GM21360 (cell line): ENCODE measurements around the gene GALNT7.

Source experiments
- ATAC-seq: cut with Tn5 transposase; IDR thresholded peaks from one replicate; pipeline ENCODE4 v1.9.1; 2021; ENCODE audit warnings: mild to moderate bottlenecking, moderate library complexity; ENCODE audit not compliant: unreplicated experiment

GALNT7 gene

DNA sequence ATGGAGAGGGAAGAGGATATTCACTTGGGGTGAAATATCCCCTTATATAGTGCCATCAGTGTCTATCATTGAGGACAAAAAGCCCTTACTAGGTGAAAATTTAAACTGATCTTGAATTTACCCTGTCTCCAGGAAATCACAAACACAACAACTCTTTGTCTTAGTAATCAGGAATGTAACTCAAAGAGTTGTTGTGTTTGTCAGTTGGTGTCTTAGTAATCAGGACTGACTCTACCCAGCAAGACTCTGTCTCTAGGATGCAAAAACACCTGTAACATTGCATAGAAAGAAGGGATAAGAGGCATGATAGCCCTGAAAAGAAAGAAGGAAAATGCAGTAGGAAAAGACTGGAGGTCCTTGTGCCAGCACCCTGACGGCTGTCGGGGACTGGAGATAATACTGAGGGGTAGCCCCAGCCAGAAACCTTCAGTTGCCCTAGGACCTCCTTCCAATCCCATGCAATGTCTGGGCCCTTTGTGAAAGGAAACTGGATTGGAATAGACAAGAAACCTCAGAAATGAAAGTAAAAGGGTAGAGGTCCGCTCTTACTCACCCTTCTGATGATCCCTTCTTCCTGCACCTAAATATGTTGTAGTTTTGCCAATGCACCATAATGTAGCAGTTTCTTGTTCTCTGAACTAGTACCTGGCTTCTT lies 120.2 kb downstream of the GALNT7 start:
- ATAC-seq, result peak; percentile 69

DNA sequence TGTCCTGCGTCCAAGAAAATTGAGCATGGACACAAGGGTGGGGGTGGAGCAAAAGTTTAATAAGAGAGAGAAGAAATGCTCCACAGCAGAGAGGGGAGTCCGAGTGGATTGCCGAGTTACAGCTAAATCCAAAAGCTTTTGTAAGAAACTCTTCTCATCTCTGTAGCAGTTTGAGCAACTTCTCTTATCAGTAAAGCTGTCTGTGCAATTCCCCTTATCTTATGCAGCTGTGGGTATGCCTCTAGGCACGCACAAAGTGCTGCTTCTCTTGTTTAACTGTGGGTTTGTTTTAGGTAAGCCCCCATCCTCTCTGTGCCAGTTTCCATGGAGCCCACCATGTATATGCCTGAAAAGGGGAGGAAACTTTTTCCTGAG lies 120.7 kb downstream of the GALNT7 start:
- peak; percentile 38 for ATAC-seq

GRCh38 chr4:173291899-173292298 lies 123.3 kb downstream of the GALNT7 start:
- ATAC-seq, result no peak

DNA sequence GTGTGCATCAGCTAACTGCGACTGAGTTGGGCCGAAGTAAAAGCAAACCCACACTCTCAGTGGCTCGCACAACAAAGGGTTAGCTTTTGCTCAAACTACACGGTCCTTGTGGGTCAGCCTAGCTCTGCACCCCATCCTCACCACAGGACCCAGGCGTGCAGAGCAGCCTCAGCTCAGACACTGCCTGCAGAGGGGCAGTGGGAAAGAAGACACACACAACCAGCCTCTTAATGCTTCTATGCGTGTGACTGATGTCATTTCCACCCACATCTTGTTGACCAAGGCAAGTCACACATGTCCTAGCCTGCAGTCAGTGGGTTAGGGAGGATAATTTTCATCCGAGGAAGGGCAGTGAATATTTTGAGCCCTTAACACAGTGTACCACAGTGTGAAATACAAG lies 125.1 kb downstream of the GALNT7 start:
- ATAC-seq, result no peak

GRCh38 chr4:173294444-173294843 lies 125.8 kb downstream of the GALNT7 start:
- ATAC-seq, result no peak

DNA sequence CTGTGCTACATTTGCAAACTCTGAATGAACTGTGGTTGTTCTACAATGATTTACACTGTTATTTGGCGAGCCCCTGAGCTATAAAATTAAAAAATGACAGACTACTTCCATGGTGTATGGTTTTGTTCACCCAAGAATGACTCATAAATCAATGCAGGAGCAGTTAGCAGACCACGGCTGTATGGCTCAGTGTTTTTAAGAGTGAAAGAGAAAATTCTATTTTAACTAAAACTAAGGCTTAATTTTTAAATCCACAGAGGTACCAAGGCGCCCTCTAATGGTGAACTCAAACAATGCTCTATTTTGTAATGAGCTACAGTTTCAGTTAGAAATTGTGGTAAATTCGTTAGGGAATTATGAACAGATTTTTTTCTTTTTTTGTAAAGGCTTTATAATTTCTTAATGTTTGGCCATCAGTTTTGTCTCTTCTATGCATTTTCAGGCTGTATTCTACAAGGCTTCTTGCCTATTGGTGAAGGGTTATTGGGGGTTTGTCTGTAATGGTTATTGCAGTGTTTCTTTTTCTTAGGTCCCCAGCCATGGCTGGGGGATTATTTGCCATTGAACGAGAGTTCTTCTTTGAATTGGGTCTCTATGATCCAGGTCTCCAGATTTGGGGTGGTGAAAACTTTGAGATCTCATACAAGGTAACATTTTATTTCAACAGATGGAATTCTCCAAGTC lies 133.0 kb downstream of the GALNT7 start:
- ATAC-seq, result no peak

GRCh38 chr4:173307778-173308177 lies 139.2 kb downstream of the GALNT7 start:
- ATAC-seq, result no peak

DNA sequence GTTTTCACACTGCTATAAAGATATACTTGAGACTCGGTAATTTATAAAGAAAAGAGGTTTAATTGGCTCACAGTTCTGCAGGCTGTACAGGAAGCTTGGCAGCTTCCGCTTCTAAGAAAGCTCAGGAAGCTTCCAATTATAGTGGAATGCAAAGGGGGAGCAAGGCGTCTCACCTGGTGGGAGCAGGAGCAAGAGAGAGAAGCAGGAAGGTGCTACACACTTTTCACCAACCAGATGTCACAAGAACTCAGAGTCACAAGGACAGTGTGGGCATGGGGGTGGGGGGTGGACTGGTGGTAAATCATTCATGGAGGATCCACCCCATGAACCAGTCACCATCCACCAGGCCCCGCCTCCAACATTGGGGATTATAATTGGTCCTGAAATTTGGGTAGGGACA lies 142.8 kb downstream of the GALNT7 start:
- ATAC-seq, result no peak

DNA sequence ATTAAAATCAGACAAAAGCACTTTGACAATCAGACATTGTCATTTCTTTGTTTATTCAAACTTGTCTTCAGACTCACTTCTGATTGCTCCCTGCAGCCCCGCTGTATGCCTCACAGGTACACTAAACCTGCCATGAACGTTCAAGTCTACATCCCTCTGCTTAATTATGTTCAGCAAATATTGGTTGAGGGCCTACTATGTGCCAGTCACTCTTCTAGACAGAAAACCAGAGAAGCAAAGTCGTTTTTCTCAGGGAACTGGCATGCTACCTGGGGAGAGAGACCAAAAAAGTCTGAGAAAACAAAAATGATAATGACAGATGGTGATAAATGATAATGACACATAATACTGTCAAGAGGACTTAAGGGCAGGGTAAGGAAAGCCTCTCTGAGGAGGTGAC lies 146.1 kb downstream of the GALNT7 start:
- ATAC-seq, result no peak

DNA sequence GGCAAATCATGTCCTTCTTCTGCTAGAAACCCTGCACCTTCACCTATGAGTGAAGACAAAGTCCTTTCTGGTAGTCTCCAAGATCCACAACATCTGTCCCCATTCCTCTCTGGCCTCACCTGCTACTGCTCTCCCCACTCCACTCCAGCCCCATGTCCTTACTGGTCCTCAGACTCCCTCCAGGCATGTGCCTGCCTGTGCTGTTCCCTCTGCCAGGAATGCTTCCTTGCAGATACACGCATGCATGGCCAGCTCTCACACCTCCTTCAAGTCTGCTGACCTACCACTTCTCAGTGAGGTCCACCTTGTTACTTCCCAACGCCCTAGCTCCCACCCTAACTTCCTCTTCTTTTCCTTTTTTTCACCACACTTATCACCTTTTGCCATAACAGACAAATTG lies 147.4 kb downstream of the GALNT7 start:
- ATAC-seq, result no peak

- peak; percentile 61 for ATAC-seq
These were observed 148.4 kb downstream of the GALNT7 start for GRCh38 chr4:173317004-173317403.

DNA sequence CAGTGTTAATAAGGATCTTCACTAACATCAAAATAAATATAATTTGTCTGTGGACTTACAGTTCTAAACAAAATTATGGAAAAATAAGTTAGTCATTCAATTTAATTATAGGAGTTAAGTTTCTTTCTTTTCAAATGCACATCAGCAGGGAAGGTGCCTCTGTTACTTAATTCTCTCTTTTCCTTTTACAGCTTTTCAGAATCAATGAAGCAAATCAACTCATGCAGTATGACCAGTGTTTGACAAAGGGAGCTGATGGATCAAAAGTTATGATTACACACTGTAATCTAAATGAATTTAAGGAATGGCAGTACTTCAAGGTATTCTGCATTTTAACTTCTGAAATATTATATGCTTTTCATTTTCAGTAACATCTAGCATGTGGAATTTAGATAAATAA lies 149.6 kb downstream of the GALNT7 start:
- ATAC-seq, result no peak

DNA sequence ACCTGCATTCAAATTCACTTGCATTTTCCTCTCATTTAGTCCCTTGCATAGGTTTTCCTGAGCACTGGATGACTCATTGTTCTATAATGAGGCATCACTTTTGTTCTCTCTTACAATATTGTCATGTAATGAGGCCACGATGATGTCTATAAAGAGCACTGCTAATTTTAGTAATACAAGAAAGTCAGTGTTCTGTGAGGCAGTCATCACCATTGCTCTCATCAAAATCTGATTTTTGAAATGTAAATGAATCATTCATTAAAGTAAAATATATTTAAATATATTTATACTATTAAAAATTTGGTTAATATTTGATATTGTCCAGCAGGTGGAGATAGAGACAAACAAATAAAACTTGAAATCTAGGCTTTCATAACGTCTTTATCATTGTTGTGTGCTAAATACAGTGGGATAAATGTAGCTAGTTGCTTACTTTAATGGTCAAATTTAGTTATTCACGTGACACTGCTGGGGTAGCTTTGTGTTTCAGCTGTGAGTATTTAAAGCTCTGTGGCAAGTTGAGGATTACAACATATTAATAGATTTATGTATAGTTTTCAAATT lies 150.1 kb downstream of the GALNT7 start:
- no peak for ATAC-seq

DNA sequence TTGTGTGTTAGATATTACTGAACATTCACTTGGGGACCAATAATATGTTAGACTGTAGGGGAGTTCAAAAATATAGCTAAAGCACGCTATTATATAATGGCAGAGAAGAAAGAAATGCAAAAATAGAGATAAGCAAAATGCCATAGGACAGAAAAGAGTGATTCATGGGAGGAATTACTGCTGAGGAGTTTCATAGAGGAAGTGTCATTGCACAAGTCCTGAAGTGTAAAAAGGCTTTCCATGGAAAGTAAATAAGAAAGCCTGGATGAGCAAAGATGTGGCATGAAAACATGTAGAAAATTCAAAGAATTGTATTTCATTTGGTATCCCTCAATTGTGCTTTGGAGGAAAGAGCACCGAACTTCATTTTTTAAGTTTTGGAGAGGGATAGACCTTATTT lies 151.1 kb downstream of the GALNT7 start:
- ATAC-seq, result no peak

- ATAC-seq, result no peak
These were observed 156.6 kb downstream of the GALNT7 start for GRCh38 chr4:173325007-173325736.

- no peak for ATAC-seq
These were observed 159.8 kb downstream of the GALNT7 start for GRCh38 chr4:173328236-173328901.

GRCh38 chr4:173330590-173330989 lies 162.0 kb downstream of the GALNT7 start:
- ATAC-seq, result no peak

DNA sequence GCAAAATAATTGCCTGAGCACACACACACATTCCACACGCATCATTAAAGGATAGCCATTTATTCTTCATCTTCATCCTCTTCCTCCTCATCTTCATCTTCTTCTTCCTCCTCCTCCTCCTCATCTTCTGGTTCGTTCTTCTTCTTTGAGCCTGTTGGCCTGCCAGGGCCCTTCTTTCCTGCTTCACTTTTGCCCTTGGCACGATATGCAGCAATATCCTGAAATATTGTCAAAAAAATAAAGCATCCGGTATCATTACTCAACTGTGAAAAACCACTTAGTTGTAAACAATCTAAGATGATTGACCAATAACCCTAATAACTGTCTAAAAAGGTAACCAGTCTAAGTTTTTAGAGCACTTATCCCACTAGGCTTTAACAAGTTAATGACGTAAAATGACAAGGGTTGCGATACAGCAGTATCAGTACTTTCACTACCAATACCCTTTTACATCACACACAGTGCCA lies 163.4 kb downstream of the GALNT7 start:
- ATAC-seq, result no peak

DNA sequence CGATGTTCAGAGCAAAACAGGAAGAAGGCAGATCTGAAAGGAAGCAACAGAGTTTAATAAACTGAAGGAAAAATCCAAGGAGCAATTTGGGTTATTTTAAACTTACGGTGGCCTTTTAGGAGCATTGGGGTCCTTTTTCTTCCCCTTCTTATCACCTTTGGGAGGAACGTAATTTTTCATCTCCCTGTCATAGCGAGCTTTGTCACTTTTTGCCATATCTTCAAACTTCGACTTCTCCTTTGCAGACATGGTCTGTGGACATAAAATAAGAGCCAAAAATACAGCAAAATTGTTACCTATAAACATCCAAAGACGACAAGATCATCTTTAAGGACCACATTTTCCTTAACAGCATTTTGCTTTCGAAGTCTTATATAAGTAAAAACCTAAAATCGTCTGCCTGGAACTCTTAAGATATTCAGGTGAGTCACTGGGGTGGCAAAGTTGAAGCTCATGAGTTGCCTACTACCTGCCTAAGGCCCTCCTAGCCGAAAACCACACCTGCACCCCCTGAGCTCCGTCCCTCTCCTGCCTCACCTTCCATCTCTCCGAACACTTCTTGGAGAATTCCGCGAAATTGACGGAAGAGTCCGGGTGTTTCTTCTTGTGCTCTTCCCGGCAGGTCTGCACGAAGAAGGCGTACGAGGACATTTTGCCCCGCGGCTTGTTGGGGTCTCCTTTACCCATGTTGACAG lies 164.5 kb downstream of the GALNT7 start:
- no peak for ATAC-seq

DNA sequence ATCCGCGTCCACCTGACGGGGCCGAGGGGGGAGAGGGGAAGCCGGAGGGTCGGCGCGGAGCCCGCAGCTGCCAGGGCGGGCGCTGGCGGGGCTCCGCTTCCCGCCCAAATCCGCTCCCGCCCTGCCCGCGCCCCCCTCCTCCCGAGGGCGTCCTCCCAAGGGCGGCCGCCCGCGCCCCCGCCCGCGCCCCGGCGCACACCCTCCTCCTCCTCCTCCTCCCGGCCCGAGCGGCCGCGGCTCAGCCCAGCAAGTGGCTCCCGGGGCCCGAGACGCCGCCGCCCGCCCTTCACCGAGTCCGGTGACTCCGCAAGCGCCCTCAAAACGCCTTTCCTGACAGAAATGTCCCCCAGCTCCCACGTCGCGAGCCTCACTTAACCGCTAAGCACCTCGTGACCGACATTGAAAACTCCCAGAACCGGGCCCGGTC lies 165.1 kb downstream of the GALNT7 start:
- ATAC-seq, result no peak
